Liver (tissue), 9 donors: Measurements from ENCODE around the gene ZNF513. TPM values are rescaled to one million over a fixed set of nuclear protein-coding genes. Genes with fewer than 3 reads are reported as not detected.

ENCODE experiments used
- DNase-seq: peaks from one replicate; pipeline ENCODE4 v3.0.0-alpha.2; 2017; ENCODE audit warnings: low spot score
- H3K27ac ChIP-seq, 2 donors: one replicate each; pipeline ENCODE4 v1.7.0; 2013; ENCODE audit warnings: inconsistent platforms in 2 of 2, low read length in 2 of 2, control low read depth in 1 of 2, low read depth in 1 of 2, mild to moderate bottlenecking in 1 of 2
- H3K27me3 ChIP-seq, 4 donors: one replicate each; pipeline versions ENCODE4 v1.6.1 to v1.7.0; 2013; ENCODE audit warnings: low read length in 3 of 4, inconsistent platforms in 1 of 4, mild to moderate bottlenecking in 1 of 4, moderate library complexity in 1 of 4; ENCODE audit not compliant: control insufficient read depth in 4 of 4, insufficient read depth in 4 of 4
- H3K36me3 ChIP-seq, 4 donors: one replicate each; pipeline versions ENCODE4 v1.6.1 to v1.7.0; 2013; ENCODE audit warnings: low read length in 3 of 4, mild to moderate bottlenecking in 3 of 4, low read depth in 1 of 4, moderate library complexity in 1 of 4; ENCODE audit not compliant: control insufficient read depth in 4 of 4, insufficient read depth in 3 of 4
- H3K4me1 ChIP-seq, 4 donors: one replicate each; pipeline versions ENCODE4 v1.6.1 to v1.7.0; 2013; ENCODE audit warnings: low read length in 3 of 4, mild to moderate bottlenecking in 3 of 4, moderate library complexity in 1 of 4; ENCODE audit not compliant: control insufficient read depth in 4 of 4, insufficient read depth in 4 of 4
- H3K4me3 ChIP-seq, 3 donors: one replicate each; pipeline versions ENCODE4 v1.6.1 to v1.7.0; 2013; ENCODE audit warnings: low read length in 3 of 3, control low read depth in 1 of 3, low read depth in 1 of 3, mild to moderate bottlenecking in 1 of 3
- H3K9ac ChIP-seq, 2 donors: one replicate each; pipeline ENCODE4 v1.7.0; 2013; ENCODE audit warnings: low read length in 2 of 2, mild to moderate bottlenecking in 2 of 2, moderate library complexity in 2 of 2, control low read depth in 1 of 2, low read depth in 1 of 2
- H3K9me3 ChIP-seq, 4 donors: one replicate each; pipeline versions ENCODE4 v1.6.1 to v1.7.0; 2013; ENCODE audit warnings: low read length in 3 of 4; ENCODE audit not compliant: control insufficient read depth in 4 of 4
- EGR1 ChIP-seq, 2 donors: IDR thresholded peaks; 2 replicates each; pipeline ENCODE4 v1.6.1; 2016 to 2018; ENCODE audit warnings: antibody characterized with exemption in 2 of 2, low read depth in 2 of 2
- FOXA1 ChIP-seq: IDR thresholded peaks from 2 replicates; pipeline ENCODE4 v1.6.1; 2016; ENCODE audit warnings: antibody characterized with exemption
- FOXA2 ChIP-seq: IDR thresholded peaks from 2 replicates; pipeline ENCODE4 v1.6.1; 2016; ENCODE audit warnings: antibody characterized with exemption
- GABPA ChIP-seq, 2 donors: IDR thresholded peaks in 1 of 2; conservative IDR thresholded peaks in 1 of 2; 2 replicates each; pipeline ENCODE4 v1.6.1; 2016; ENCODE audit warnings: antibody characterized with exemption in 2 of 2, mild to moderate bottlenecking in 1 of 2, moderate library complexity in 1 of 2
- HNF4A ChIP-seq, 2 donors: conservative IDR thresholded peaks; 2 replicates each; pipeline ENCODE4 v1.6.1; 2016; ENCODE audit warnings: antibody characterized with exemption in 2 of 2, mild to moderate bottlenecking in 2 of 2
- HNF4G ChIP-seq: IDR thresholded peaks from 2 replicates; pipeline ENCODE4 v1.6.1; 2016; ENCODE audit warnings: antibody characterized with exemption
- JUND ChIP-seq, 2 donors: IDR thresholded peaks; 2 replicates each; pipeline ENCODE4 v1.6.1; 2016; ENCODE audit warnings: antibody characterized with exemption in 2 of 2
- NR2F2 ChIP-seq: IDR thresholded peaks from 2 replicates; pipeline ENCODE4 v1.6.1; 2016; ENCODE audit warnings: antibody characterized with exemption
- RAD21 ChIP-seq, 2 donors: IDR thresholded peaks; 2 replicates each; pipeline ENCODE4 v1.6.1; 2016; ENCODE audit warnings: antibody characterized with exemption in 2 of 2, mild to moderate bottlenecking in 2 of 2
- RXRA ChIP-seq, 2 donors: IDR thresholded peaks; 2 replicates each; pipeline ENCODE4 v1.6.1; 2017 to 2018; ENCODE audit warnings: antibody characterized with exemption in 2 of 2, mild to moderate bottlenecking in 1 of 2
- SP1 ChIP-seq: IDR thresholded peaks from 2 replicates; pipeline ENCODE4 v1.6.1; 2018; ENCODE audit warnings: antibody characterized with exemption, mild to moderate bottlenecking
- YY1 ChIP-seq: IDR thresholded peaks from 2 replicates; pipeline ENCODE4 v1.6.1; 2016; ENCODE audit warnings: antibody characterized with exemption, mild to moderate bottlenecking
- WGBS: extraction: QIAGEN DNeasy Blood & Tissue Kit; methylation state at CpG from one replicate; pipeline ENCODE4 v1.1.7; 2013; 5-methylcytosine and 5-hydroxymethylcytosine counted together
- polyA plus RNA-seq, 2 donors: library from polyadenylated mRNA; stranded (reverse) in 1 of 2; unstranded in 1 of 2; fragments of 200-250 nt in 1 of 2; fragments of >200 nt in 1 of 2; fragmentation: Nextera tagmentation in 1 of 2; extraction: Ambion mirVana in 1 of 2; gene quantifications; one replicate each; pipeline versions ENCODE4 v1.2.1 to v1.2.3, GENCODE V29; 2013 to 2015
- total RNA-seq, 2 donors: library from RNA; depleted of rRNA; stranded (reverse); fragments of >200 nt; gene quantifications; one replicate each; pipeline ENCODE4 v1.2.3, GENCODE V29; 2014
- TF ChIP-seq, protein P1 (sequence below): fragments of 150-350 bp; IDR thresholded peaks from 2 replicates; pipeline ENCODE4 v1.5.1; 2017; ENCODE audit warnings: improper control_type of control experiment, low read depth, low read length; ENCODE audit not compliant: missing input control
- TF ChIP-seq, protein P2 (sequence below): IDR thresholded peaks from 2 replicates; pipeline ENCODE4 v1.6.1; 2016; ENCODE audit warnings: antibody characterized with exemption
- TF ChIP-seq, protein P3 (sequence below): IDR thresholded peaks from 2 replicates; pipeline ENCODE4 v1.6.1; 2016; ENCODE audit warnings: antibody characterized with exemption
- TF ChIP-seq, protein P4 (sequence below): IDR thresholded peaks from 2 replicates; pipeline ENCODE4 v1.6.1; 2016; ENCODE audit warnings: antibody characterized with exemption
- TF ChIP-seq, protein P5 (sequence below): IDR thresholded peaks from 2 replicates; pipeline ENCODE4 v1.6.1; 2016; ENCODE audit warnings: antibody characterized with exemption, mild to moderate bottlenecking
- donor health status: healthy.
- donor health status: healthy.
- donor health status: healthy.
- donor health status: healthy.
- donor health status: healthy.

The ZNF513 gene
- total and polyA plus RNA-seq, 4 donors, result 2.9 to 11.2 (median 8.6) TPM

DNA sequence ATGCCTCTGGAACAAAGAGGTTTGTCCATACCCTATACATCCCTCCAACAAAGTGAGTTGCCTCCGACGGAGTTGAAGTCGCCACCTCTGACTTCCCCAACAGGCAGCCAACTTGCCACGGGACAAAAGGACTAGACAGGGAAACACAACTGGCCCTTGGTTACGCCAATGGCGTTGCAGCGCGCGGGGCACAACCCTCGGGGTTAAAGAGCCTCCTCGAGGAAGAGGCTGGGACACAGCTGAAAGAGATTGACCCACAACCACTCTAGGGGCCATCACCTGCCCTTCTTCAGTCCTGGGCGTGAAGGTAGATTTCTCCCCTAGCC lies 24.5 kb downstream of the ZNF513 start:
- WGBS, result under 1% methylated on average over 12 of the region's 12 CpGs

DNA sequence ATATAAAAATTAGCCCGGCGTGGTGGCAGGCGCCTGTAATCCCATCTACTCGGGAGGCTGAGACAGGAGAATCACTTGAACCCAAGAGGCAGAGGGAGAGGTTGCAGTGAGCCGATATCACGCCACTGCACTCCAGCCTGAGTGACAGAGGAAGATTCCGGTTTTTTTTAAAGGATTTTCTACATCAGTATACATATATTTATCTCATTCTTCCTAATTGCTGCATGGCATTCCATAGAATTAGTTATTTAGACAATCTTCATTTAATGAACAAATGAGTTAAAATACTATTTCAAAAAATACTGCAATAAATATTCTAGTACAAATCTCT lies 26.0 kb downstream of the ZNF513 start:
- DNase-seq, result no peak
- peaks cover 0 to 2% (median 0%) of the 10 kb centered on the region in 4 donors for H3K36me3 ChIP-seq
- no peak overlapping the region for H3K4me3 ChIP-seq
- H3K27me3 ChIP-seq, result no peaks in the 10 kb centered on the region
- WGBS, result 94% methylated on average over 7 of the region's 7 CpGs
- H3K9ac ChIP-seq, result no peak overlapping the region
- H3K4me1 ChIP-seq, result peaks cover 10 to 29% (median 25%) of the 10 kb centered on the region in 4 donors
- H3K27ac ChIP-seq, result no peak overlapping the region
- no peaks in the 10 kb centered on the region for H3K9me3 ChIP-seq
- no peak for TF ChIP-seq YY1
- no peak for TF ChIP-seq RXRA (IDR thresholded peaks at IDR 0.05)
- no peak for TF ChIP-seq HNF4A (conservative IDR thresholded peaks at IDR 0.05)
- TF ChIP-seq, protein P1, sequence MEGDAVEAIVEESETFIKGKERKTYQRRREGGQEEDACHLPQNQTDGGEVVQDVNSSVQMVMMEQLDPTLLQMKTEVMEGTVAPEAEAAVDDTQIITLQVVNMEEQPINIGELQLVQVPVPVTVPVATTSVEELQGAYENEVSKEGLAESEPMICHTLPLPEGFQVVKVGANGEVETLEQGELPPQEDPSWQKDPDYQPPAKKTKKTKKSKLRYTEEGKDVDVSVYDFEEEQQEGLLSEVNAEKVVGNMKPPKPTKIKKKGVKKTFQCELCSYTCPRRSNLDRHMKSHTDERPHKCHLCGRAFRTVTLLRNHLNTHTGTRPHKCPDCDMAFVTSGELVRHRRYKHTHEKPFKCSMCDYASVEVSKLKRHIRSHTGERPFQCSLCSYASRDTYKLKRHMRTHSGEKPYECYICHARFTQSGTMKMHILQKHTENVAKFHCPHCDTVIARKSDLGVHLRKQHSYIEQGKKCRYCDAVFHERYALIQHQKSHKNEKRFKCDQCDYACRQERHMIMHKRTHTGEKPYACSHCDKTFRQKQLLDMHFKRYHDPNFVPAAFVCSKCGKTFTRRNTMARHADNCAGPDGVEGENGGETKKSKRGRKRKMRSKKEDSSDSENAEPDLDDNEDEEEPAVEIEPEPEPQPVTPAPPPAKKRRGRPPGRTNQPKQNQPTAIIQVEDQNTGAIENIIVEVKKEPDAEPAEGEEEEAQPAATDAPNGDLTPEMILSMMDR, result no peak
- TF ChIP-seq HNF4G, result no peak
- TF ChIP-seq SP1, result no peak
- TF ChIP-seq, protein P2, sequence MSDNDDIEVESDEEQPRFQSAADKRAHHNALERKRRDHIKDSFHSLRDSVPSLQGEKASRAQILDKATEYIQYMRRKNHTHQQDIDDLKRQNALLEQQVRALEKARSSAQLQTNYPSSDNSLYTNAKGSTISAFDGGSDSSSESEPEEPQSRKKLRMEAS, result no peak
- no peak for TF ChIP-seq RAD21 (IDR thresholded peaks at IDR 0.05)
- TF ChIP-seq EGR1 (IDR thresholded peaks at IDR 0.05; ENCODE audit: low read depth in 2 of 2), result no peak
- TF ChIP-seq, protein P3, sequence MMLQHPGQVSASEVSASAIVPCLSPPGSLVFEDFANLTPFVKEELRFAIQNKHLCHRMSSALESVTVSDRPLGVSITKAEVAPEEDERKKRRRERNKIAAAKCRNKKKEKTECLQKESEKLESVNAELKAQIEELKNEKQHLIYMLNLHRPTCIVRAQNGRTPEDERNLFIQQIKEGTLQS, result no peak
- TF ChIP-seq NR2F2, result no peak
- TF ChIP-seq FOXA2, result no peak

More for the DNA sequence above, 24.5 kb downstream of the ZNF513 start:
- H3K9me3 ChIP-seq, result no peaks in the 10 kb centered on the region
- H3K27me3 ChIP-seq, result no peaks in the 10 kb centered on the region
- peak overlapping the region; percentile 90 to 95 for H3K27ac ChIP-seq
- no peak for TF ChIP-seq SP1
- TF ChIP-seq GABPA (IDR thresholded peaks at IDR 0.05 in 1 of 2, conservative IDR thresholded peaks at IDR 0.05 in 1 of 2), result no peak
- no peak for TF ChIP-seq JUND (IDR thresholded peaks at IDR 0.05)
- TF ChIP-seq, protein P3, result no peak
- TF ChIP-seq, protein P4, sequence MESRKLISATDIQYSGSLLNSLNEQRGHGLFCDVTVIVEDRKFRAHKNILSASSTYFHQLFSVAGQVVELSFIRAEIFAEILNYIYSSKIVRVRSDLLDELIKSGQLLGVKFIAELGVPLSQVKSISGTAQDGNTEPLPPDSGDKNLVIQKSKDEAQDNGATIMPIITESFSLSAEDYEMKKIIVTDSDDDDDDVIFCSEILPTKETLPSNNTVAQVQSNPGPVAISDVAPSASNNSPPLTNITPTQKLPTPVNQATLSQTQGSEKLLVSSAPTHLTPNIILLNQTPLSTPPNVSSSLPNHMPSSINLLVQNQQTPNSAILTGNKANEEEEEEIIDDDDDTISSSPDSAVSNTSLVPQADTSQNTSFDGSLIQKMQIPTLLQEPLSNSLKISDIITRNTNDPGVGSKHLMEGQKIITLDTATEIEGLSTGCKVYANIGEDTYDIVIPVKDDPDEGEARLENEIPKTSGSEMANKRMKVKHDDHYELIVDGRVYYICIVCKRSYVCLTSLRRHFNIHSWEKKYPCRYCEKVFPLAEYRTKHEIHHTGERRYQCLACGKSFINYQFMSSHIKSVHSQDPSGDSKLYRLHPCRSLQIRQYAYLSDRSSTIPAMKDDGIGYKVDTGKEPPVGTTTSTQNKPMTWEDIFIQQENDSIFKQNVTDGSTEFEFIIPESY, result no peak
- TF ChIP-seq, protein P5, sequence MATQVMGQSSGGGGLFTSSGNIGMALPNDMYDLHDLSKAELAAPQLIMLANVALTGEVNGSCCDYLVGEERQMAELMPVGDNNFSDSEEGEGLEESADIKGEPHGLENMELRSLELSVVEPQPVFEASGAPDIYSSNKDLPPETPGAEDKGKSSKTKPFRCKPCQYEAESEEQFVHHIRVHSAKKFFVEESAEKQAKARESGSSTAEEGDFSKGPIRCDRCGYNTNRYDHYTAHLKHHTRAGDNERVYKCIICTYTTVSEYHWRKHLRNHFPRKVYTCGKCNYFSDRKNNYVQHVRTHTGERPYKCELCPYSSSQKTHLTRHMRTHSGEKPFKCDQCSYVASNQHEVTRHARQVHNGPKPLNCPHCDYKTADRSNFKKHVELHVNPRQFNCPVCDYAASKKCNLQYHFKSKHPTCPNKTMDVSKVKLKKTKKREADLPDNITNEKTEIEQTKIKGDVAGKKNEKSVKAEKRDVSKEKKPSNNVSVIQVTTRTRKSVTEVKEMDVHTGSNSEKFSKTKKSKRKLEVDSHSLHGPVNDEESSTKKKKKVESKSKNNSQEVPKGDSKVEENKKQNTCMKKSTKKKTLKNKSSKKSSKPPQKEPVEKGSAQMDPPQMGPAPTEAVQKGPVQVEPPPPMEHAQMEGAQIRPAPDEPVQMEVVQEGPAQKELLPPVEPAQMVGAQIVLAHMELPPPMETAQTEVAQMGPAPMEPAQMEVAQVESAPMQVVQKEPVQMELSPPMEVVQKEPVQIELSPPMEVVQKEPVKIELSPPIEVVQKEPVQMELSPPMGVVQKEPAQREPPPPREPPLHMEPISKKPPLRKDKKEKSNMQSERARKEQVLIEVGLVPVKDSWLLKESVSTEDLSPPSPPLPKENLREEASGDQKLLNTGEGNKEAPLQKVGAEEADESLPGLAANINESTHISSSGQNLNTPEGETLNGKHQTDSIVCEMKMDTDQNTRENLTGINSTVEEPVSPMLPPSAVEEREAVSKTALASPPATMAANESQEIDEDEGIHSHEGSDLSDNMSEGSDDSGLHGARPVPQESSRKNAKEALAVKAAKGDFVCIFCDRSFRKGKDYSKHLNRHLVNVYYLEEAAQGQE, result no peak
- no peak for TF ChIP-seq EGR1 (IDR thresholded peaks at IDR 0.05; ENCODE audit: low read depth in 2 of 2)
- TF ChIP-seq, protein P1, result no peak
- TF ChIP-seq HNF4G, result no peak
- no peak for TF ChIP-seq RAD21 (IDR thresholded peaks at IDR 0.05)
- no peak for TF ChIP-seq YY1
- TF ChIP-seq FOXA1, result no peak
- no peaks in the 10 kb centered on the region for H3K36me3 ChIP-seq
- DNase-seq, result no peak
- H3K4me1 ChIP-seq, result peaks cover 10 to 29% (median 25%) of the 10 kb centered on the region in 4 donors
- peak overlapping the region; percentile 89 to 100 (median 99) for H3K4me3 ChIP-seq
- peak overlapping the region; percentile 85 to 88 for H3K9ac ChIP-seq
